Pons (tissue), 1 donor: ENCODE data around the gene IFT52.
A peak's percentile ranks its signal among the peaks of the same experiment; 100 is the strongest.

ENCODE experiments used
- DNase-seq: peaks from one replicate; pipeline ENCODE4 v3.0.0-alpha.2; 2016; ENCODE audit warnings: low spot score

The IFT52 gene

DNA sequence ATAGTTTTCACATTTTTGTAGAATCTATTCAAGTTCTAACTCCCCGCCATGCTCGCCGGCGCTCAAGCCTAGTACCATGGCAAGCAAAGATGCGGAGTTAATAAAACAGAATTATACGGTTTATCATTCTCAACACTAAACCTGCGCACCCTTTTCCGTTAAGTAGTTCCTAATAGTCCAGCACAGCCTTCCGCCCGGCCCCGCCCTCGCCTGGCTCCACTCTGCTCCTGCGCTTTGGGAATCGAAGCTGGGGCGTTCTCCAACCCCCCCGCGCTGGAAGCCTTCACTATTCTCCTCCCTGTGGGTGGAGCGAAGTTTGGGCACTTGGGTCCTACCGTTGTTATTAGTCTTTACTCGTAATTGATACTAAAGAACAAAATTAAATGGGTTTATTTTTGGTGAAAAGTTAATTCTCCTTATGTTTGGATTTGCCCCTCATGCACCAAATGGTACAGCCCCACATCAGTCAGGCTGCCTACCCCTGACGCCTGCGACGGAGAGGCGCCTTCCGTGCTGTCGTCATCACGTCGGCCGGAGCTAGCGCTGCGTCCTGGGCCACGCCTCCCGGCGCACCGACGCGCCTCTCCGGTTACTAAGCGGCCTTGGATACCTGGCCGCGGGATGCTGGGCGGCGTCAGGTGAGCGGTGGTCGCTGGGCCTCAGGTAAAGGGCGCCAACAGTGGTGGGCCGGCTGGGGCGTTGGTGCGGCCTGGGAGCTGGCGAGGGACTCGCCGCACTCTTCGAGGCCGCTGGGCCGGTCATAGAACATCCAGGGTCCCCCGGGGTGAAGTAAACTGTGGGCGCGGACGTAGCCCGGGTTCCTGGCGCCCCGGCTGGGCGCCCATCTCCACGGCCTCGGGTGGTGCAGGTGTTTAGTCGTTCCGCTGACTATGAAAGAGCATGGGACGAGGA, at the start of gene IFT52:
TSS of gene IFT52 (plus strand) at position 546 of the 912 bp plus-strand sequence. CDS start 3,762 bp downstream, outside the sequence.
- DNase-seq = peak; percentile 94

- no peak for DNase-seq
These were observed 49.5 kb upstream of the IFT52 start for GRCh38 chr20:43541214-43541613.

GRCh38 chr20:43542161-43542560, 48.6 kb upstream of the IFT52 start:
- no peak for DNase-seq

DNA sequence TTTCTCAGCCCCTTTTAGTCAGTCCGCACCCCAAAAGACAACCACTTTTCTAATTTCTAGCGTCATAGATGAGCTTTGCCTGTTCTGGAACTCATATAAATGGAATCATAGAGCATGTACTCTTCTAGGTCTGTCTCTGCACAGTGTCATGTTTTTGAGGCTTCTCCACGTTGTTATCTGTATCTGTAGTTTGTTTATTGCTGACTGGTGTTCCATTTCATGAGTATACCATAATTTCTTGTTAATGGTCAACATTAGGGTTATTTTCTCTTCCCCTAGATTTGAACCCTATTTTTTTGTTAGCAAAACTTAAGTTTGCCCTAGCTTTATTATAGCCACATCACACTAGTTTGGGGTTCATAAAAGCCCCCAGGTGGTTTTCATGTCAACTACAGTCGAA, 48.1 kb upstream of the IFT52 start:
- no peak for DNase-seq

DNA sequence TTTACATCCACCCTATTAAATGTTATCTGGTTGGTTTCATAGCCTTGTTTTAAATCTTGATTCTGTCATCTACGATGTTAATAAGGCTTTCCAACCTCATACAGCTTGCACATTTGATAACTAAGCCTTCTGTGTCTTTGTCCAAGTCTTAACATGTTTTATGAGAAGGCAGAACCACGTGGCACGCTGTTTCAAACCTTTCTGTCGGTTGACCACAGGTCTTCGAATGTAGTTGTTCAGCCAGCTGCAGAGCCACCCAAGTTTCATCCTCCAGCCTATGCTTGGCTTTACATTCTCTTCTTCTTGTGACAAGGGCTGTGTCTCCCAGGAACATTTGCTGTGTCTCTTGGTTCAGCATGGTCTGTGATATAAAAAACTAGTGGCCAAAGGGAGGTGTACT, 47.6 kb upstream of the IFT52 start:
- DNase-seq = no peak

GRCh38 chr20:43544501-43544900, 46.2 kb upstream of the IFT52 start:
- no peak for DNase-seq

GRCh38 chr20:43545837-43546578, 44.7 kb upstream of the IFT52 start:
- no peak for DNase-seq

- no peak for DNase-seq
These were observed 42.4 kb upstream of the IFT52 start for GRCh38 chr20:43548273-43548880.

GRCh38 chr20:43549416-43550065, 41.2 kb upstream of the IFT52 start:
- no peak for DNase-seq

DNA sequence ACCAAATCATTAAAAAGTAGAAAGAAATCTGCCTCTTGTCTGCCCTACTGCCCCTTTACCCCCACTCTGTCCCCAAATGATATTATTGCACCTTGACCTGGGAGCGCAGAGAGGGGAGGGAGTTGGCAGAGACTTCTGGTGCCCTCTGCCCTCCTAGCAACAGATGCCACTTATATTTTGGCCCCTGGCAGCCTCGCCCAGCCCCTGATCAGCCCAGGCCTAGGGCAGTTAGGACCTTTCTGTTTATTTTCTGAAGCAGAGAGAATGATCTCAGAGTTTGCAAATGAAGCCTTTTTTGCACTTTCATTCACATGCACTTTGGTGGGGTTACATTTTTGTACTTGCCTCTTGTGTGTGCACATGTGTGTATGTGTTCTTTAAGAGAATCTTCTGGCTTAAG, 40.3 kb upstream of the IFT52 start:
- DNase-seq = no peak

DNA sequence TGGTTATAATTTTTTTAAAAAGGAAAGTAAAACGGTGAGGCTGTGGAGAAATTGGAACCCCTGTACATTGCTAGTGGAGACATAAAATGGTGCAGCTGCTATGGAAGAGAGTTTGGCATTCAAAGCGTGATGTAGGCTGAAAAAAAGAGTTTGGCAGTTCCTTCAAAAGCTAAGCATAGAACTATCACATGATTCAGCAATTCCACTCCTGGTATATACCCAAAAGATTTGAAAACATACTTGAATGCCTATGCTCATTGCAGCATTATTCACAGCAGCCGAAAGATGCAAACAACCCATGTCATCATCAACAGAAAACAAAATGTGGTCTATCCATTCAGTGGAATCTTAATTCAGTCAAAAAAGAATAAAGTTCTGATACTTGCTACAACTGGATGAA, 36.4 kb upstream of the IFT52 start:
- DNase-seq = no peak

DNA sequence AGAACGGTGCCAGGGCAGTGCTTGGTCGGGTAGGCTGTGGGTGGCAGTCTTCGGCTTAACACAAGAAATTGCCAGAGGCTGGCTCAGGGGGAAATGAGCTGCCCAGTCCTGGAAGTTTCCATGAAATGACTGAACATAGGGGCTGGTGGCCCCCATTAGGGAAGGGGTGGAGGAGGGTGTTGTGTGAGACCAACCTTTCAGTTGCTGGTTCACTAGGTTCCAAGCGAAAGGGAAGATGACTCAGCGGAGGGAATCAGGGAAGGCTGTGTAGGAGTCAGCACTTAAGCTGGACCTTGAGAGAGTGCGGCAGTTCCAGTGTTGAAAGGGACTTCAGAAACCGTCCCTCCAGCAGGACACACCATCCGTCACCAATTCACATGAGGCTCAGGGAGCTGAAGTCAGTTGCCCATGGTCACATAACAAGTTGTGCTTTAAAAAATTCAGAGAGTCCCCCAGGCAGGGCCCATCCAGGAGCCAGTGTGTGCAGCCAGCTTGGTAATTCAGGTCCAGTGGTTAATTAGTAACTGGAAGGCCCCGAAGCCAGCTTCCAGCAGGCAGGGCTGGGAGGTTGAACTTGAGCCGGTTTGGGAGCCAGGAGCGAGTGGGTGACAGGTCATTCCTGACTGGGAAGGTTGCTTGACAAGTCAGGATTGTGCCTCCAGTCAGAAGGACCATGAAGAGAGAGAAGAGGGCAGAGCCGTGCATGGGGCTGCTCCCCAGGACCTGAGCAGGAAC, 32.2 kb upstream of the IFT52 start, which contains the start of gene SGK2:
TSS of gene SGK2 (plus strand) at position 616 of the 735 bp plus-strand sequence. CDS start 7,469 bp downstream, outside the sequence.
- DNase-seq = no peak

DNA sequence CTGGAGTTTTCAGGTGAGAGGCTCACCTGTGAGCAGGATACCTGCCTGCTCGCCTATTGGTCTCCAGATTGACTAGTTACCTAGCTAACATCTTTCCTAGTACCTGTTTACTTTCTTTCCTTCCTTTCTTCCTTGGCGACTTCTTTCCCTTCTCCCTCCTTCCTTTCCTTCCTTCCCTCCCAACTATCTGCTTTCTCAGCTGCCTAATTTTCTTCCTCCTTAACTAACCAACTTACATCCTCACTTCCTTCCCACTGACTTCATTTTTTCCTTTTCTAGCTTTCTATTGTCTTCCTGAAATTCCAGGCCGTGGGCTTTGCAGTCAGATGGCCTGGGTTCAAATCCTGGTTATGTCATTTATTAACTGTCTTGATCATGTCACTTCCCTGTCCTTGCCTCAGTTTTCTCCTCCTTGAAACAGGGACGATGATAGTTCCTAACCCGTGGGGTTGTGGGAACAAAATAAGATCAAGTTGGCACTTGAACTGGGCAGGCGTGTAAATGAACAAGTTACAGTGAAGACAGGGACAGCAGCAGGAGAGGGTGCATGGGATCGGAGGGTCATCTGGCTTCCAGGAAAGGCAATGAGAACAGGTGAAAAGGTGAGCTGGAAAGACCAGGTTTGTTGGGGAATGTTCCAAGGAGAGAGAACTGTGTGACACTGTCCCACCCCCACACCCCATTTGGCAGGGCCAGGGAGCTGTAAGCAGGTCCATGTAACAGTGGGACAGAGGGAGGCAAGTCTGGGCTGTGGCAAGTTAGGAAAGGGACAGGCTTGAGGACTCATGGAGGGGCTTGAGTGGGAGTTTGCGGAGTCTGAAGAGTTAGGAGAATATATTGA, 31.4 kb upstream of the IFT52 start:
- DNase-seq = no peak

DNA sequence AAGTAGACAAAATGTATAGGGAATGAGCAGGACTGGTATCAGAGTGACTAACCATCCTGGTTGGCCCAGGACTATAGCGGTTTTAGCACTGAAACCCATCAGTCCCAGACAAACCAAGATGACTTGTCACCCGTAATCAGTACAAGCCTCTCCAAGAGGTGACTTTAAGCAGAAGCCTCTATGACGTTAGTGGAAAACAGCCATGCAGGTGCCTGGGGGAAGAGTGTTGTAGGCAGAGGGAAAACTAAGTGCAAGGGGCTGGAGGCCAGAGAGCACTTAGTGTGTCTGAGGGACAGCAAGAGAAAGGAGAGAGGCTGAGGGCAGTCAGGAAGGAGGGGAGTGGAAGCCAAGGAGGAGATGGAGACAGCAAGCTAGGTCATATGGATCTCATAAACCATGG, 29.8 kb upstream of the IFT52 start:
- DNase-seq = no peak

DNA sequence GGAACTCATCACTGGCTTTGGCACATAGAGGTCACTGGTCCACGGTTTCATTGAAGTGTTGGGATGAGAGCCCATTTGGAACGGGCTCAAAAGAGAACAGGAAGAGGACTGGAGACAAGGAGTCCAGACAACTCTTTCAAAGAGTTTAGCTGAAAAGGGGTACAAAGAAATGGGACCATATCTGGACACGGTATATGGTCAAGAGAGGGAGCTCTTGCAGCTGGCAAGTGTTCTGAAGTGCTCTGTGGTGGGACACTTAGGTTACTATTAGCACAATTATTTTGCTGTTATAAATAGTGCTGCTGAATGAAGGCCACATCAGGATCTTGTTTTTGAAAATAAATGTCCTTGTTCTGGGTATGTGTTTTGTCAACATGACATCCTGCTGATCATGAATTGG, 27.3 kb upstream of the IFT52 start:
- DNase-seq = peak; percentile 28

DNA sequence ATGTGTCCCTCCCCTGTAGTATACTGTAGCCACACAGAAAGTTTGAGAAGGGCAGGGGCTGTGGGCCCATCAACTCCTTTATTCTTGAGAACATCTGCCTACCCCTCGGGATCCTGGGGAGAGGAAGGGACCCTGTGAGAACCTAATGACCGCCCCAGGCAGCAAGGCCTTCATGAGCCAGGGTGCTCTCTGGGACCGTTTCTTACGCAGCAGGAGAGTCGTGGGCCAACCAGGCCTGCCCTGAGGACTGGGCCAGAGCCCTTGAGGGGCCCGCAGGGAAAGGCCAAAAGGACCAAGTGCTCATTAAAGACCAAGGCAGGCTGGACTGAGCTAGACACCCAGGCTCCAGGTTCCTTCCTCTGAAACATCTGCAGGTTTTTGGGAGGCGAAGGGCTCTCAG, 26.7 kb upstream of the IFT52 start:
- DNase-seq = no peak

DNA sequence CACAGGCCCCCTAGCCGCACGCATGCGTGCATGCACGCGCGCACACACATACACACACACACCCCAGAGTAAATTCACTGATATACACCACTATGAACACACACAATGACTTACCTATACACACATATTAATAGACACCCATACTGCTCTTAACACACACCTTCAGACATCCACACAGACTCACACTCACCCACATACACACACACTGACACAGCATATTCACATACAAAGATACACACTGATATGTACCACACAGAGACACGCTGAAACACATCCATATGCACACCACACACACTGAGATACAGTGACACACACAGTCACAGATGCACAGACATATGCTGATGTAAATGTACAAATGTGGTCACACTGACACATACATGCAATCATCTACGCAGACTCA, 26.3 kb upstream of the IFT52 start:
- DNase-seq = no peak

GRCh38 chr20:43564993-43565757, 25.6 kb upstream of the IFT52 start:
- peak; percentile 93 for DNase-seq

- peak; percentile 42 for DNase-seq
These were observed 25.0 kb upstream of the IFT52 start for GRCh38 chr20:43565758-43566104.

DNA sequence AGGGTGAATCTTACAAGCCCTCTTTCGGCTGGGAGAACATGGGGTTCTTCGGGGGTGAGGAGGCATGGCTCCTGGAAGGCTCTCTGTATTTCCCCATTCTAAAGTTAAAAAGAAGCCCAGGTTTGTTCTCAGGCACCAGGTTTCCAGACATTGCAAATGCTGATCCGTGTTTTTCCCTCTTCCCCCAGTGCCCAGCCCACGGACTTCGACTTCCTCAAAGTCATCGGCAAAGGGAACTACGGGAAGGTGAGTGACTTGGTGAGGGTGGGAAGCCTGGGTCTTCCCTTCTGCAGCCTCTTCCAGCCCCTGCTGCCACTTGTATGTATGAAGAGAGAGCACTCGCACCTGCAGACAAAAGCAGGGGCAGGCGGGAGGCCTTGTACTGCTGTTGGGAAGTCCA, 23.3 kb upstream of the IFT52 start:
- DNase-seq = no peak
